Neural progenitor cell (in vitro differentiated cells): ENCODE results near the gene SQOR. TPM values are rescaled to one million over a fixed set of nuclear protein-coding genes. Genes with fewer than 3 reads are reported as not detected.
"Not testable (repeated sequence)": the region's sequence is repeated elsewhere in the genome, so short reads cannot be mapped to it uniquely, and the experiment has no call there.

Source experiments
- DNase-seq: peaks from one replicate; pipeline ENCODE4 v3.0.0-alpha.2; 2016; ENCODE audit warnings: low spot score
- H2AFZ ChIP-seq: fragments of 200-600 bp; sonication (generic); replicated peaks from 2 replicates; pipeline ENCODE4 v1.6.1; 2016; ENCODE audit warnings: antibody characterized with exemption
- H3F3A ChIP-seq: fragments of 200-600 bp; sonication (generic); 2 replicates; pipeline ENCODE4 v1.6.1; 2016; ENCODE audit warnings: antibody characterized with exemption, low read depth
- H3K27ac ChIP-seq: fragments of 200-600 bp; sonication (generic); 2 replicates; pipeline ENCODE4 v1.5.1; 2016; ENCODE audit warnings: mild to moderate bottlenecking
- H3K27me3 ChIP-seq: fragments of 200-600 bp; sonication (generic); 2 replicates; pipeline ENCODE4 v1.6.1; 2016; ENCODE audit warnings: mild to moderate bottlenecking, moderate library complexity
- H3K36me3 ChIP-seq: fragments of 200-600 bp; sonication (generic); 2 replicates; pipeline ENCODE4 v1.5.1; 2016
- H3K4me1 ChIP-seq: fragments of 200-600 bp; sonication (generic); 2 replicates; pipeline ENCODE4 v1.6.1; 2016; ENCODE audit warnings: mixed run types
- H3K4me2 ChIP-seq: fragments of 200-600 bp; sonication (generic); 2 replicates; pipeline ENCODE4 v1.6.1; 2016
- H3K4me3 ChIP-seq: fragments of 200-600 bp; sonication (generic); 2 replicates; pipeline ENCODE4 v1.5.1; 2016
- H3K79me2 ChIP-seq: fragments of 200-600 bp; sonication (generic); 2 replicates; pipeline ENCODE4 v1.6.1; 2016; ENCODE audit warnings: low read depth
- H3K9ac ChIP-seq: fragments of 200-600 bp; sonication (generic); 2 replicates; pipeline ENCODE4 v1.6.1; 2016
- H3K9me3 ChIP-seq: fragments of 200-600 bp; sonication (generic); 2 replicates; pipeline ENCODE4 v1.5.1; 2016; ENCODE audit warnings: low read depth
- H4K20me1 ChIP-seq: fragments of 200-600 bp; sonication (generic); 2 replicates; pipeline ENCODE4 v1.6.1; 2016; ENCODE audit warnings: low read depth
- H3K27ac Mint-ChIP-seq: 3 replicates; pipeline ENCODE4 v1.8.0; 2021; ENCODE audit warnings: mixed read lengths
- H3K27me3 Mint-ChIP-seq: 2 replicates; pipeline ENCODE4 v1.8.0; 2022; ENCODE audit warnings: low read depth, mild to moderate bottlenecking, inconsistent platforms, moderate library complexity, mixed read lengths; ENCODE audit not compliant: insufficient read depth
- H3K36me3 Mint-ChIP-seq: 3 replicates; pipeline ENCODE4 v1.8.0; 2021; ENCODE audit warnings: mixed read lengths
- H3K4me1 Mint-ChIP-seq: 3 replicates; pipeline ENCODE4 v1.8.0; 2021; ENCODE audit warnings: mixed read lengths
- H3K4me3 Mint-ChIP-seq: 3 replicates; pipeline ENCODE4 v1.8.0; 2021; ENCODE audit warnings: mild to moderate bottlenecking, moderate library complexity, mixed read lengths
- H3K9me3 Mint-ChIP-seq: 3 replicates; pipeline ENCODE4 v1.8.0; 2020; ENCODE audit warnings: mixed read lengths
- EZH2 ChIP-seq: fragments of 200-600 bp; sonication (generic); IDR thresholded peaks from 2 replicates; pipeline ENCODE4 v1.6.1; 2017; ENCODE audit warnings: antibody characterized with exemption, mild to moderate bottlenecking, moderate library complexity
- EZH2phosphoT487 ChIP-seq: fragments of 200-600 bp; sonication (generic); IDR thresholded peaks from 2 replicates; pipeline ENCODE4 v1.6.1; 2017; ENCODE audit warnings: antibody characterized with exemption
- total RNA-seq: library from RNA; depleted of rRNA; stranded (reverse); fragments of >200 nt; gene quantifications from 2 replicates; pipeline ENCODE4 v1.2.3, GENCODE V29; 2015; ENCODE audit warnings: low replicate concordance
- TF ChIP-seq, protein P1 (sequence below): fragments of 200-600 bp; sonication (generic); IDR thresholded peaks from 2 replicates; pipeline ENCODE4 v1.5.1; 2017; ENCODE audit warnings: antibody characterized with exemption, mild to moderate bottlenecking

SQOR gene
- total RNA-seq, 1 donor from 2014 or later, result 0.73 TPM

DNA sequence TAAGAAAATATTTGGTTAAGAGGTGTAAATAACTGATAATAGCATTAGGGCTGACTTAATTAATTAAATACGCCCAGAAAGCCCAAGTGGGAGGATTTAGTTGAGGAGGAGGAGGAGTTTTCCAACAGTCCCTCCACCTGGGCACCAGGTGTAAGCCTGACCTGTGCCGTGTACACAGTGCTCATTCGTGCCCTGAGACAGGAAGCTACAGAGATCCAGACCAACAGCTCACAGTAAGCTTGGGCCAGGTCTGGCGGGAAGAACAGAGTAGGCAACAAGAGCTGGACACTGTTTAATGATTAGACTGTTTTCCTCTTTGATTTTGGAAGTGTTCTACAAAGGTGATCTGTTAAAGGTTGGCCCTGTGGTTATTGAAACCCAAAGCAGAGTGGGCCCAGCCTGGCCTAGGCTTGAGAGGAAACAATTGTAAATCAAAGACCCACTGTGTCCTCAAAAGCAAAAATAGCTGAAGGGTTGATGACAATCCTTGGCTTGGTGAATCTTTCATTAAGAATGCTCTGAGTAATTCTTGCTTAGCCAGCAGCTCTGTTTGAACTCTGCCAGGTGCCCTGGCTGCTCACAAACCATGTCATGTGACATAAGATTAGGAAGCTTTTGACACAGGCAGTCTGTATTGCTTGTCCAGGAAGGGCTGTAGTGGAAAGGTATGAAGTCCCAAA, 13.8 kb downstream of the SQOR start:
- H3K36me3 ChIP-seq, result no peaks in the 10 kb centered on the region
- H3K9me3 Mint-ChIP-seq, result no peaks in the 10 kb centered on the region
- H3K27ac ChIP-seq, result no peak overlapping the region
- H3K9ac ChIP-seq, result no peak overlapping the region
- no peaks in the 10 kb centered on the region for H4K20me1 ChIP-seq
- H2AFZ ChIP-seq, result no peak overlapping the region
- no peaks in the 10 kb centered on the region for H3K36me3 Mint-ChIP-seq
- H3K4me1 ChIP-seq, result no peaks in the 10 kb centered on the region
- H3K27me3 ChIP-seq, result no peaks in the 10 kb centered on the region
- H3K4me2 ChIP-seq, result no peak overlapping the region
- H3K4me3 Mint-ChIP-seq, result no peak overlapping the region
- no peak overlapping the region for H3K27ac Mint-ChIP-seq
- H3K9me3 ChIP-seq, result no peaks in the 10 kb centered on the region
- no peak for DNase-seq
- H3K79me2 ChIP-seq, result no peaks in the 10 kb centered on the region
- H3K4me3 ChIP-seq, result no peak overlapping the region
- TF ChIP-seq EZH2phosphoT487, result no peak
- TF ChIP-seq, protein P1, sequence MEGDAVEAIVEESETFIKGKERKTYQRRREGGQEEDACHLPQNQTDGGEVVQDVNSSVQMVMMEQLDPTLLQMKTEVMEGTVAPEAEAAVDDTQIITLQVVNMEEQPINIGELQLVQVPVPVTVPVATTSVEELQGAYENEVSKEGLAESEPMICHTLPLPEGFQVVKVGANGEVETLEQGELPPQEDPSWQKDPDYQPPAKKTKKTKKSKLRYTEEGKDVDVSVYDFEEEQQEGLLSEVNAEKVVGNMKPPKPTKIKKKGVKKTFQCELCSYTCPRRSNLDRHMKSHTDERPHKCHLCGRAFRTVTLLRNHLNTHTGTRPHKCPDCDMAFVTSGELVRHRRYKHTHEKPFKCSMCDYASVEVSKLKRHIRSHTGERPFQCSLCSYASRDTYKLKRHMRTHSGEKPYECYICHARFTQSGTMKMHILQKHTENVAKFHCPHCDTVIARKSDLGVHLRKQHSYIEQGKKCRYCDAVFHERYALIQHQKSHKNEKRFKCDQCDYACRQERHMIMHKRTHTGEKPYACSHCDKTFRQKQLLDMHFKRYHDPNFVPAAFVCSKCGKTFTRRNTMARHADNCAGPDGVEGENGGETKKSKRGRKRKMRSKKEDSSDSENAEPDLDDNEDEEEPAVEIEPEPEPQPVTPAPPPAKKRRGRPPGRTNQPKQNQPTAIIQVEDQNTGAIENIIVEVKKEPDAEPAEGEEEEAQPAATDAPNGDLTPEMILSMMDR, result no peak
- TF ChIP-seq EZH2, result no peak
- H3K27me3 Mint-ChIP-seq, result peaks cover 2% of the 10 kb centered on the region
- no peaks in the 10 kb centered on the region for H3F3A ChIP-seq
- peaks cover 9% of the 10 kb centered on the region for H3K4me1 Mint-ChIP-seq

DNA sequence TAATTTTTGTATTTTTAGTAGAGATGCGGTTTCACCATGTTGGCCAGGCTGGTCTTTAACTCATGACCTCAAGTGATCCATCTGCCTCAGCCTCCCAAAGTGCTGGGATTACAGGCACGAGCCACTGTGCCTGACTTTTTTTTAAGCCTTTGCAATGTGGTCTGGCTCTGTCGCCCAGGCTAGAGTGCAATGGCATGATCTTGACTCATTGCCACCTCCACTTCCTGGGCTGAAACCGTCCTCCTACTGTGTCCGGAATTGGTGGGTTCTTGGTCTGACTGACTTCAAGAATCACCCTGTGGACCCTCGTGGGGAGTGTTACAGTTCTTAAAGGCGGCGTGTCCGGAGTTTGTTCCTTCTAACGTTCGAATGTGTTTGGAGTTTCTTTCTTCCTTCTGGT, 15.2 kb downstream of the SQOR start:
- DNase-seq, H3K9me3 Mint-ChIP-seq, H3K4me1 Mint-ChIP-seq, H3K4me1 ChIP-seq, H3K27ac ChIP-seq, H3K9me3 ChIP-seq, H3K36me3 Mint-ChIP-seq, H3K4me3 ChIP-seq, H3K27ac Mint-ChIP-seq, H3K27me3 Mint-ChIP-seq, H3K79me2 ChIP-seq, H4K20me1 ChIP-seq, H2AFZ ChIP-seq, H3K4me2 ChIP-seq, H3K9ac ChIP-seq, H3K36me3 ChIP-seq, H3F3A ChIP-seq, H3K27me3 ChIP-seq, H3K4me3 Mint-ChIP-seq: not testable (repeated sequence)

DNA sequence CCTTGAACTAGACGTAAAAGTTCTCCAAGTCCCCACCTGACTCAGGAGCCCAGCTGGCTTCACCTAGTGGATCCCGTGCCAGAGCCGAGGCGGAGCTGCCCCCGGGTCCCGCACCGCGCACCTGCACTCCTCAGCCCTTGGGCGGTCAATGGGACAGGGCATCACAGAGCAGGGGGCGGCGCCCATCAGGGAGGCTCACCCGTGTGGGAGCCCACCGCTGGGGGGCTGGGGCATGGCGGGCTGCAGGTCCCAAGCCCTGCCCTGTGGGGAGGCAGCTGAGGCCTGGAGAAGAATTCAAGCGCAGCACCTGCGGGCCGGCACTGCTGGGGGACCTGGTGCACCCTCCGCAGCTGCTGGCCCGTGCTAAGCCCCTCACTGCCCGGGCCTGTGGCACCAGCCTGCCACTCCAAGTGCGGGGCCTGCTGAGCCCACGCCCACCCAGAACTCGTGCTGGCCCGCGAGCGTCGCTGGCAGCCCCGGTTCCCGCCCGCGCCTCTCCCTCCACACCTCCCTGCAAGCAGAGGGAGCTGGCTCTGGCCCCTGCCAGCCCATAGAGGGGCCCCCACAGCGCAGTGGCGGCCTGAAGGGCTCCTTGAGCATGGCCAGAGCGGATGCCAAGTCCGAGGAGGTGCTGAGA, 16.2 kb downstream of the SQOR start:
- Histone ChIP-seq H3K27me3 (no peaks in the 10 kb centered on the region), H3K4me1 (no peaks in the 10 kb centered on the region), H3K4me2 (no peak overlapping the region), H3K9me3 (no peaks in the 10 kb centered on the region), H2AFZ (no peak overlapping the region), H3K9ac (no peak overlapping the region), H3F3A (no peaks in the 10 kb centered on the region), H4K20me1 (no peaks in the 10 kb centered on the region), H3K27ac (no peak overlapping the region), H3K36me3 (no peaks in the 10 kb centered on the region), H3K4me3 (no peak overlapping the region), H3K79me2 (no peaks in the 10 kb centered on the region)
- no peak for DNase-seq
- H3K36me3 Mint-ChIP-seq, result no peaks in the 10 kb centered on the region
- no peaks in the 10 kb centered on the region for H3K9me3 Mint-ChIP-seq
- TF ChIP-seq, protein P1, result no peak
- TF ChIP-seq EZH2, result no peak
- no peak for TF ChIP-seq EZH2phosphoT487
- no peak overlapping the region for H3K4me3 Mint-ChIP-seq
- peaks cover 2% of the 10 kb centered on the region for H3K27me3 Mint-ChIP-seq
- H3K4me1 Mint-ChIP-seq, result peaks cover 9% of the 10 kb centered on the region
- no peak overlapping the region for H3K27ac Mint-ChIP-seq

DNA sequence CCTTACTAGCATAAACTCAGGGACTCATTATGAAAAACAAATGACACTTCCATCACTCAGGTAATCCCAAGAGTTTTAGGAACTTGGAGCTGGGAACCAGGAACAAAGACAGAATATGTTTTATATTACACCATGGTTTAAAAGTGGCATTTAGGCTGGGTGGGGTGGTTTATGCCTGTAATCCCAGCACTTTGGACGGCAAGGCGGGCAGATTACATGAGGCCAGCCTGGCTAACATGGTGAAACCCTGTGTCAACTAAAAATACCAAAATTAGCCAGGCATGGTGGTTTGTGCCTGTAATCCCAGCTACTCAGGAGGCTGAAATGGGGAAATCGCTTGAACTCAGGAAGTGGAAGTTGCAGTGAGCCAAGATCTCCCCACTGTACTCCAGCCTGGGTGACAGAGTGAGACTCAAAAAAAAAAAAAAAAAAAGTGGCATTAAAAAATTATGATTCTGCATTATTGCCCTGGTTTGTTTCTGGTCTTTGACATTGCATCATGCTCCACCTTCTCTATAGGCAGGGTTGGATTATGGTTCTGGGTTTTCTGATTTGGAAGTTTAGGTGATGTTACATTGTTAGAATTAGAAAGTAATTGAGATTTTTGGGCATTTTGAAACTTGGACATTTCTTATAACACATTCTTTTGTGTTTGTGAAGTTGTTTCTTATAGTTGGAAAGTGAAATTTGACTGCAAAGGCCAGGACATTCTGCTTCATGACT, 19.0 kb downstream of the SQOR start:
- Mint-ChIP-seq H3K9me3 (no peaks in the 10 kb centered on the region), H3K36me3 (no peaks in the 10 kb centered on the region)
- H3K4me1 ChIP-seq, result peaks cover 10% of the 10 kb centered on the region

More for the DNA sequence above, 19.0 kb downstream of the SQOR start:
- Histone ChIP-seq H3K79me2 (no peaks in the 10 kb centered on the region), H4K20me1 (no peaks in the 10 kb centered on the region), H3K4me2 (no peak overlapping the region), H3K36me3 (no peaks in the 10 kb centered on the region), H2AFZ (no peak overlapping the region), H3K27me3 (no peaks in the 10 kb centered on the region), H3K4me3 (no peak overlapping the region), H3K9ac (no peak overlapping the region), H3K9me3 (no peaks in the 10 kb centered on the region), H3F3A (peaks cover 3% of the 10 kb centered on the region), H3K27ac (no peak overlapping the region)
- Mint-ChIP-seq H3K4me3 (no peak overlapping the region), H3K27ac (no peak overlapping the region), H3K27me3 (no peaks in the 10 kb centered on the region), H3K4me1 (peaks cover 13% of the 10 kb centered on the region)
- TF ChIP-seq EZH2phosphoT487 (no peak), EZH2 (no peak)
- TF ChIP-seq, protein P1, result no peak
- DNase-seq, result no peak
